Nephron progenitor cell (in vitro differentiated cells): Measurements from ENCODE around the gene PAEP.

Experiments
- DNase-seq: peaks from one replicate; pipeline ENCODE4 v3.0.0; 2021
- H3K27ac Mint-ChIP-seq: 2 replicates; pipeline ENCODE4 v1.8.0; 2021; ENCODE audit warnings: mild to moderate bottlenecking, moderate library complexity, mixed read lengths
- H3K27me3 Mint-ChIP-seq: 2 replicates; pipeline ENCODE4 v1.8.0; 2021; ENCODE audit warnings: mild to moderate bottlenecking, low read depth, mixed read lengths; ENCODE audit not compliant: poor library complexity
- H3K36me3 Mint-ChIP-seq: 2 replicates; pipeline ENCODE4 v1.8.0; 2021; ENCODE audit warnings: low read depth, mixed read lengths
- H3K4me1 Mint-ChIP-seq: 2 replicates; pipeline ENCODE4 v1.8.0; 2021; ENCODE audit warnings: mixed read lengths
- H3K4me3 Mint-ChIP-seq: 2 replicates; pipeline ENCODE4 v1.8.0; 2021; ENCODE audit warnings: mild to moderate bottlenecking, moderate library complexity, mixed read lengths
- H3K9me3 Mint-ChIP-seq: 2 replicates; pipeline ENCODE4 v1.8.0; 2021; ENCODE audit warnings: mild to moderate bottlenecking, moderate library complexity, mixed read lengths
- CTCF ChIP-seq: fragments of 200-600 bp; sonication (generic); IDR thresholded peaks from 2 replicates; pipeline ENCODE4 v1.5.0; 2021; ENCODE audit warnings: antibody characterized with exemption

PAEP gene

DNA sequence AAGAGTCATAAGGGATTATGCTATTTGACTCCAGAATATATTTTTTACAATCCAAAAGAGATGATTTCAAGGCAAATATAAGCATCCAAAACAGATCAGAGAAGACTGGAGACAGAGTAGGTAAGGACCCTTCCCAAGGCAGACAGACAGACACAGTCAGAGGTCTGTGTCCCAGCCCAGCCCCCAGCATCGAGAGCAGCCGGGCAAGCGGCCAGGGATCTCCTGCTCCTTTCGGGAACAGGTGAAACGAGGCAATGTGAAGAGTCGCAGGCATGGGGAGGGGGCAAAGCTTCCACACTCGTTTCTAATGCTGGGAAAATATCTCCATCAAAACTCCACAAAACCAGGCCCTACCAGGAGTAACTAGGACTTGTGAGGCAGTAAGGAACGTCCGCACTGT lies 5.8 kb downstream of the PAEP start:
- Mint-ChIP-seq H3K9me3 (peaks cover 20% of the 10 kb centered on the region), H3K36me3 (no peaks in the 10 kb centered on the region), H3K4me1 (peaks cover 4% of the 10 kb centered on the region), H3K27ac (no peak overlapping the region), H3K27me3 (peaks cover 23% of the 10 kb centered on the region), H3K4me3 (no peak overlapping the region)
- DNase-seq, result no peak
- no peak for TF ChIP-seq CTCF

DNA sequence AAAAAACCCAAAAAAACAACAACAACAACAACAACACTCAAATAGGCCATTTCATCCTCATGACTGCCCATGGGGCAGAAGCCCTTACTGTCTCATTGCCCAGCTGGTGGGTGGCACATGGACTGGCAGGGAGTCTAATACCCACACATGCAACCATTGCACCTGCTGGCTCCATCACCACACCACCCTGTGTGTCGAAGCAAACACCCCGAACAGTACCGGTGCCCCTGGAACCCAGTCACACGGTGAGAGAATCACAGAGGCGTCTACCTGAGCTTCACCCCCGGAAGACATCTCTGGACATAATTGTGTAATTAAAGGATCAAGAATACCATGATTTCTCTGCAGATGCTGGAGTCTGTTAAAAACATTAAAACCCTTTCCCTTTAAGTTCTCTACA lies 6.5 kb downstream of the PAEP start:
- no peak for TF ChIP-seq CTCF
- H3K27me3 Mint-ChIP-seq, result peaks cover 23% of the 10 kb centered on the region

GRCh38 chr9:135570456-135570855 lies 8.9 kb downstream of the PAEP start:
- H3K9me3 Mint-ChIP-seq, result peaks cover 20% of the 10 kb centered on the region
- no peak for TF ChIP-seq CTCF
- H3K4me1 Mint-ChIP-seq, result peaks cover 4% of the 10 kb centered on the region
- H3K4me3 Mint-ChIP-seq, result no peak overlapping the region
- H3K36me3 Mint-ChIP-seq, result no peaks in the 10 kb centered on the region
- peaks cover 19% of the 10 kb centered on the region for H3K27me3 Mint-ChIP-seq
- DNase-seq, result no peak
- no peak overlapping the region for H3K27ac Mint-ChIP-seq

More for the DNA sequence above, 6.5 kb downstream of the PAEP start:
- Mint-ChIP-seq H3K9me3 (peaks cover 20% of the 10 kb centered on the region), H3K4me3 (no peak overlapping the region), H3K4me1 (peaks cover 4% of the 10 kb centered on the region), H3K36me3 (no peaks in the 10 kb centered on the region), H3K27ac (no peak overlapping the region)
- no peak for DNase-seq

GRCh38 chr9:135572233-135572632 lies 10.7 kb downstream of the PAEP start:
- Mint-ChIP-seq H3K27ac (no peak overlapping the region), H3K9me3 (peaks cover 20% of the 10 kb centered on the region), H3K4me3 (no peak overlapping the region), H3K27me3 (peaks cover 17% of the 10 kb centered on the region), H3K4me1 (peaks cover 7% of the 10 kb centered on the region), H3K36me3 (no peaks in the 10 kb centered on the region)
- no peak for DNase-seq
- no peak for TF ChIP-seq CTCF

- Mint-ChIP-seq H3K4me3 (no peak overlapping the region), H3K27me3 (peaks cover 14% of the 10 kb centered on the region), H3K4me1 (peaks cover 7% of the 10 kb centered on the region), H3K27ac (no peak overlapping the region), H3K9me3 (peaks cover 20% of the 10 kb centered on the region), H3K36me3 (no peaks in the 10 kb centered on the region)
- TF ChIP-seq CTCF, result no peak
- DNase-seq, result no peak
Observed at GRCh38 chr9:135573124-135573523, 11.6 kb downstream of the PAEP start.

DNA sequence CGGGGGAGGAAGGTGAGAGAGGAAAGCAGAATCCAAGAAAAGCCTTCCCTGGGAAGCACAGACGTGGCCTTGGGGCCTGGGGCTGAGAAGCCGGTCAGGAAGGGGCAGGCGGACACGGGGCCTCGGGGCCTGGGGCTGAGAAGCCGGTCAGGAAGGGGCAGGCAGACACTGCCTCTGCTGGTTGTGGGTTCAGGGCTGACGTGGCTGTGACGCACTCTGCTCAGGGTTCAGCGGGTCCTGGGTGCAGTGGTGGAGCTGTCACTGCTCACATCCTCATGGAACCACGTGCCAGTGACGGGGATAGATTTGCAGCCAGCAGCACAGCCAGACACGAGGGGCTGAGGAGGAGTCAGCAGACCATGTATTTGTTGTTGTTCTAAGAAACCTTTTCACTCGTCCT lies 12.8 kb downstream of the PAEP start:
- Mint-ChIP-seq H3K36me3 (no peaks in the 10 kb centered on the region), H3K9me3 (peaks cover 11% of the 10 kb centered on the region)
- no peak for DNase-seq

More for the DNA sequence above, 12.8 kb downstream of the PAEP start:
- no peak for TF ChIP-seq CTCF
- Mint-ChIP-seq H3K27ac (no peak overlapping the region), H3K27me3 (peaks cover 9% of the 10 kb centered on the region), H3K4me3 (no peak overlapping the region), H3K4me1 (peaks cover 7% of the 10 kb centered on the region)
